Measurements from ENCODE around the gene ATP5F1A. TPM values are rescaled to one million over a fixed set of nuclear protein-coding genes. Genes with fewer than 3 reads are reported as not detected.

Gene ATP5F1A
- total RNA-seq, 1 experiment from 2014 or later: 349 TPM

GRCh38 chr18:46070232-46070631 lies 27.9 kb downstream of the ATP5F1A start:
- H3K27ac Mint-ChIP-seq (ENCODE audit: unreplicated experiment): no peak overlapping the region
- no peaks in the 10 kb centered on the region for H3K36me3 ChIP-seq (ENCODE audit: control insufficient read depth, insufficient read depth, low read length)
- peaks cover 8% of the 10 kb centered on the region for H3K4me1 Mint-ChIP-seq (ENCODE audit: low read depth, unreplicated experiment)
- ChIA-PET CTCF (no interaction called here), POLR2A (no interaction called here)
- H3K4me3 Mint-ChIP-seq (ENCODE audit: unreplicated experiment): no peak overlapping the region
- peaks cover 21% of the 10 kb centered on the region for H3K36me3 Mint-ChIP-seq (ENCODE audit: insufficient read depth, unreplicated experiment)
- 0 out of 2 replicates have a peak, but pooled peaks cover 3% of the 10 kb centered on the region for H3K4me1 ChIP-seq
- intact Hi-C loops (cut with micrococcal nuclease; ENCODE audit: unreplicated experiment): loop anchor here (5.0 kb wide), 2 partner anchors 143 to 403 kb away; no protein-coding TSS in a partner anchor
- no peaks in the 10 kb centered on the region for H3K9me3 ChIP-seq
- no peaks in the 10 kb centered on the region for H3K27me3 Mint-ChIP-seq (ENCODE audit: insufficient read depth, unreplicated experiment)
- no peaks in the 10 kb centered on the region for H3K9me3 Mint-ChIP-seq (ENCODE audit: unreplicated experiment)
- H3K27me3 ChIP-seq (replicated peaks; ENCODE audit: control insufficient read depth, insufficient read depth, low read length): no peaks in the 10 kb centered on the region
- no TSS peak for BruUV-seq (replicated peaks)
- TF ChIP-seq CTCF (IDR thresholded peaks at IDR 0.05; ENCODE audit: insufficient read depth in 1 of 2, low read depth in 1 of 2, low read length in 1 of 2, severe bottlenecking in 1 of 2, unreplicated experiment in 1 of 2): no peak
- H3K4me3 ChIP-seq (ENCODE audit: low read depth, low read length): no peak overlapping the region
- no peak for DNase-seq

- H3K27me3 Mint-ChIP-seq (ENCODE audit: insufficient read depth, unreplicated experiment): no peaks in the 10 kb centered on the region
- no peak for DNase-seq
- no peak overlapping the region for H3K4me3 Mint-ChIP-seq (ENCODE audit: unreplicated experiment)
- no peak overlapping the region for H3K27ac Mint-ChIP-seq (ENCODE audit: unreplicated experiment)
- H3K4me1 Mint-ChIP-seq (ENCODE audit: low read depth, unreplicated experiment): peaks cover 8% of the 10 kb centered on the region
- Histone ChIP-seq H3K27me3 (replicated peaks; ENCODE audit: control insufficient read depth, insufficient read depth, low read length) (no peaks in the 10 kb centered on the region), H3K4me3 (ENCODE audit: low read depth, low read length) (no peak overlapping the region), H3K9me3 (no peaks in the 10 kb centered on the region), H3K36me3 (ENCODE audit: control insufficient read depth, insufficient read depth, low read length) (no peaks in the 10 kb centered on the region), H3K4me1 (0 out of 2 replicates have a peak, but pooled peaks cover 3% of the 10 kb centered on the region)
- ChIA-PET POLR2A (no interaction called here), CTCF (no interaction called here)
- no peak for TF ChIP-seq CTCF (IDR thresholded peaks at IDR 0.05; ENCODE audit: insufficient read depth in 1 of 2, low read depth in 1 of 2, low read length in 1 of 2, severe bottlenecking in 1 of 2, unreplicated experiment in 1 of 2)
- intact Hi-C loops (cut with micrococcal nuclease; ENCODE audit: unreplicated experiment): no loop called here
- H3K9me3 Mint-ChIP-seq (ENCODE audit: unreplicated experiment): no peaks in the 10 kb centered on the region
- H3K36me3 Mint-ChIP-seq (ENCODE audit: insufficient read depth, unreplicated experiment): peaks cover 21% of the 10 kb centered on the region
- BruUV-seq (replicated peaks): no TSS peak
Measured at GRCh38 chr18:46069524-46069923, 28.6 kb downstream of the ATP5F1A start.

GRCh38 chr18:46068763-46069162 lies 29.3 kb downstream of the ATP5F1A start:
- H3K27me3 ChIP-seq (replicated peaks; ENCODE audit: control insufficient read depth, insufficient read depth, low read length): no peaks in the 10 kb centered on the region
- H3K4me1 ChIP-seq: 0 out of 2 replicates have a peak, but pooled peaks cover under 1% of the 10 kb centered on the region
- no peaks in the 10 kb centered on the region for H3K9me3 ChIP-seq
- TF ChIP-seq CTCF (IDR thresholded peaks at IDR 0.05; ENCODE audit: insufficient read depth in 1 of 2, low read depth in 1 of 2, low read length in 1 of 2, severe bottlenecking in 1 of 2, unreplicated experiment in 1 of 2): no peak
- Mint-ChIP-seq H3K4me1 (ENCODE audit: low read depth, unreplicated experiment) (peaks cover 8% of the 10 kb centered on the region), H3K27ac (ENCODE audit: unreplicated experiment) (no peak overlapping the region), H3K36me3 (ENCODE audit: insufficient read depth, unreplicated experiment) (peaks cover 21% of the 10 kb centered on the region), H3K4me3 (ENCODE audit: unreplicated experiment) (no peak overlapping the region), H3K9me3 (ENCODE audit: unreplicated experiment) (no peaks in the 10 kb centered on the region), H3K27me3 (ENCODE audit: insufficient read depth, unreplicated experiment) (no peaks in the 10 kb centered on the region)
- DNase-seq: no peak
- H3K36me3 ChIP-seq (ENCODE audit: control insufficient read depth, insufficient read depth, low read length): no peaks in the 10 kb centered on the region
- H3K4me3 ChIP-seq (ENCODE audit: low read depth, low read length): no peak overlapping the region
- intact Hi-C loops (cut with micrococcal nuclease; ENCODE audit: unreplicated experiment): no loop called here
- POLR2A ChIA-PET: no interaction called here
- CTCF ChIA-PET: no interaction called here
- no TSS peak for BruUV-seq (replicated peaks)
